Caco-2 (cell line): ENCODE measurements around the gene ELAVL1. TPM values are rescaled to one million over a fixed set of nuclear protein-coding genes. Genes with fewer than 3 reads are reported as not detected.

Experiments used
- BruUV-seq: library from RNA; stranded (reverse); fragments of 400-500 nt; replicated peaks from 2 replicates; lab custom pipeline; 2021; lab: Mats Ljungman, UMichigan
- CTCF ChIA-PET: fragments of 300-600 bp; sonication (Branson Sonifier 250); formaldehyde crosslinking; loops from one replicate; lab custom pipeline; 2022; ENCODE audit warnings: antibody characterized with exemption; lab: Charles Lee
- POLR2A ChIA-PET: fragments of 300-600 bp; sonication (Branson Sonifier 250); formaldehyde crosslinking; loops from one replicate; lab custom pipeline; 2022; ENCODE audit warnings: antibody characterized with exemption; lab: Charles Lee
- DNase-seq, 2 experiments: peaks; one replicate each; pipeline versions ENCODE4 v3.0.0 to v3.0.0-alpha.2; 2020 to 2022
- H3K27me3 ChIP-seq: replicated peaks from 2 replicates; pipeline ENCODE4 v1.6.0; 2011; ENCODE audit warnings: low read length; ENCODE audit not compliant: control insufficient read depth, insufficient read depth
- H3K36me3 ChIP-seq: 2 replicates; pipeline ENCODE4 v1.5.1; 2011; ENCODE audit warnings: low read length; ENCODE audit not compliant: control insufficient read depth, insufficient read depth
- H3K4me1 ChIP-seq: fragments of 250-450 bp; sonication (Bioruptor Pico); 2 replicates; pipeline ENCODE4 v1.5.1; 2020; ENCODE audit warnings: mild to moderate bottlenecking
- H3K4me3 ChIP-seq: 2 replicates; pipeline ENCODE4 v1.5.1; 2011; ENCODE audit warnings: low read depth, mild to moderate bottlenecking, control low read depth, low read length
- H3K9me3 ChIP-seq: fragments of 250-450 bp; sonication (Bioruptor Pico); 2 replicates; pipeline ENCODE4 v1.5.1; 2020; ENCODE audit warnings: mild to moderate bottlenecking, moderate library complexity
- H3K27ac Mint-ChIP-seq: one replicate; pipeline ENCODE4 v1.8.0; 2022; ENCODE audit warnings: mixed read lengths; ENCODE audit not compliant: unreplicated experiment
- H3K27me3 Mint-ChIP-seq: one replicate; pipeline ENCODE4 v1.8.0; 2022; ENCODE audit warnings: mixed read lengths; ENCODE audit not compliant: insufficient read depth, unreplicated experiment
- H3K36me3 Mint-ChIP-seq: one replicate; pipeline ENCODE4 v1.8.0; 2022; ENCODE audit warnings: mild to moderate bottlenecking, mixed read lengths; ENCODE audit not compliant: insufficient read depth, unreplicated experiment
- H3K4me1 Mint-ChIP-seq: one replicate; pipeline ENCODE4 v1.8.0; 2022; ENCODE audit warnings: low read depth, mixed read lengths; ENCODE audit not compliant: unreplicated experiment
- H3K4me3 Mint-ChIP-seq: one replicate; pipeline ENCODE4 v1.8.0; 2022; ENCODE audit warnings: mild to moderate bottlenecking, moderate library complexity, mixed read lengths; ENCODE audit not compliant: unreplicated experiment
- H3K9me3 Mint-ChIP-seq: one replicate; pipeline ENCODE4 v1.8.0; 2022; ENCODE audit warnings: mixed read lengths; ENCODE audit not compliant: unreplicated experiment
- intact Hi-C: fragments of 100-400 bp; cut with micrococcal nuclease; formaldehyde crosslinking; loops from one replicate; pipeline ENCODE4 v1.10.0; 2022; ENCODE audit not compliant: unreplicated experiment
- total RNA-seq: library from RNA; stranded (reverse); gene quantifications from 2 replicates; pipeline ENCODE4 v1.2.3, GENCODE V29; 2022
- TF ChIP-seq, protein P1 (sequence below), 2 experiments: fragments of 200-600 bp in 1 of 2; IDR thresholded peaks; 1 replicate in 1 of 2; 2 replicates in 1 of 2; pipeline versions ENCODE4 v1.5.1 to v1.8.0; 2011 to 2022; ENCODE audit warnings: antibody characterized with exemption in 1 of 2, control low read depth in 1 of 2, inconsistent platforms in 1 of 2, low read depth in 1 of 2, low read length in 1 of 2, mild to moderate bottlenecking in 1 of 2, moderate library complexity in 1 of 2; ENCODE audit not compliant: insufficient read depth in 1 of 2, severe bottlenecking in 1 of 2, unreplicated experiment in 1 of 2

ELAVL1 gene
- total RNA-seq, 1 experiment from 2014 or later, result 117 TPM

DNA sequence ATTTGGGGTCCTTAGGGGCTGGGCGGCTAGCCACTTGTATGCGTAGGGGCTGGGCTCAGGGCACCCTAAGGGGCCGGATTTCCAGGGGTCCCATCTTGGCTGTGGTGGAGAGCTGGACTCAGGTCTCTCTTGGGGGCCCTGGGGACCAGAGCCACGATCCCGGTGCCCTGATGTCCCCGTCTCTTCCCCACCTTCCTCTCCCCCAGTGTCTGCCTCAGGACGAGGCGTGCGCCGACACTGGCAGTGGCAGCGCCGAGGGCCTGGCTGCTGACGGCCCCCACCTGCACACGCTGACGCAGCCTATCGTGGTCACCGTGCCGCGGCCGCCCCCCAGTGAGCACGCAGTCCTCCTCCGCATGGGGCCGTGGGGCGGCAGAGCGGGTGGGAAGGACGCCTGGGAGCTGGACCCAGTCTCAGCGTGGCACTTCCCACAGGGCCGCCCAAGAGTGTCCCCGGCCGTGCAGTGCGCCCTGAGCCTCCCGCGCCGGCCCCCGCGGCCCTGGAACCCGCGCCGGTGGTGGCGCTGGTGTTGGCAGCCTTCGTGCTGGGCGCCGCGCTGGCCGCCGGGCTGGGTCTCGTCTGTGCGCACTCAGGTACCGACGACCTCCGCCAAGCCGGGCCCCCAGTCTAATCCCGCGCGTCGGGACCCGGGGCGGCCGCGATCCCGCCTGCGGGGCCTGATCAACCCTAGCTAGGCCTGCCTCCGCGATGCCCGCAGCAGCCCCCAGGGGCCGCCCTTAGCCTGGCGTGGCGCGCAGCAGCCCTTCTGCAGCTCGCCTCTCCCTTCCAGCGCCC is 88.0 kb downstream of the ELAVL1 start:
- intact Hi-C loops, result no loop called here
- H3K27ac Mint-ChIP-seq, result no peak overlapping the region
- H3K36me3 ChIP-seq, result no peaks in the 10 kb centered on the region
- H3K27me3 Mint-ChIP-seq, result no peaks in the 10 kb centered on the region
- DNase-seq, result peak; percentile 73 to 79
- peaks cover 7% of the 10 kb centered on the region for H3K4me1 Mint-ChIP-seq
- CTCF ChIA-PET, result interaction anchor here (0.9 to 3.0 kb wide), 6 partner anchors 9 to 48 kb away, joined by 3 to 14 read pairs (median 5); partner anchors contain the start of genes CTXN1, MAP2K7 and TIMM44
- POLR2A ChIA-PET, result interaction anchor here (0.8 to 1.0 kb wide), 3 partner anchors 14 to 26 kb away, joined by 3 to 4 read pairs (median 3); partner anchors contain the start of gene MAP2K7
- no TSS peak for BruUV-seq
- peak overlapping the region; percentile 87 for H3K4me3 Mint-ChIP-seq
- H3K27me3 ChIP-seq, result no peaks in the 10 kb centered on the region
- peaks cover 16% of the 10 kb centered on the region for H3K4me1 ChIP-seq
- peaks cover 32% of the 10 kb centered on the region for H3K36me3 Mint-ChIP-seq
- peak overlapping the region; percentile 58 for H3K4me3 ChIP-seq
- H3K9me3 Mint-ChIP-seq, result no peaks in the 10 kb centered on the region
- TF ChIP-seq, protein P1, sequence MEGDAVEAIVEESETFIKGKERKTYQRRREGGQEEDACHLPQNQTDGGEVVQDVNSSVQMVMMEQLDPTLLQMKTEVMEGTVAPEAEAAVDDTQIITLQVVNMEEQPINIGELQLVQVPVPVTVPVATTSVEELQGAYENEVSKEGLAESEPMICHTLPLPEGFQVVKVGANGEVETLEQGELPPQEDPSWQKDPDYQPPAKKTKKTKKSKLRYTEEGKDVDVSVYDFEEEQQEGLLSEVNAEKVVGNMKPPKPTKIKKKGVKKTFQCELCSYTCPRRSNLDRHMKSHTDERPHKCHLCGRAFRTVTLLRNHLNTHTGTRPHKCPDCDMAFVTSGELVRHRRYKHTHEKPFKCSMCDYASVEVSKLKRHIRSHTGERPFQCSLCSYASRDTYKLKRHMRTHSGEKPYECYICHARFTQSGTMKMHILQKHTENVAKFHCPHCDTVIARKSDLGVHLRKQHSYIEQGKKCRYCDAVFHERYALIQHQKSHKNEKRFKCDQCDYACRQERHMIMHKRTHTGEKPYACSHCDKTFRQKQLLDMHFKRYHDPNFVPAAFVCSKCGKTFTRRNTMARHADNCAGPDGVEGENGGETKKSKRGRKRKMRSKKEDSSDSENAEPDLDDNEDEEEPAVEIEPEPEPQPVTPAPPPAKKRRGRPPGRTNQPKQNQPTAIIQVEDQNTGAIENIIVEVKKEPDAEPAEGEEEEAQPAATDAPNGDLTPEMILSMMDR (IDR thresholded peaks at IDR 0.05; ENCODE audit: insufficient read depth in 1 of 2, low read depth in 1 of 2, low read length in 1 of 2, severe bottlenecking in 1 of 2, unreplicated experiment in 1 of 2), result peak; percentile 50 to 72
- no peaks in the 10 kb centered on the region for H3K9me3 ChIP-seq

DNA sequence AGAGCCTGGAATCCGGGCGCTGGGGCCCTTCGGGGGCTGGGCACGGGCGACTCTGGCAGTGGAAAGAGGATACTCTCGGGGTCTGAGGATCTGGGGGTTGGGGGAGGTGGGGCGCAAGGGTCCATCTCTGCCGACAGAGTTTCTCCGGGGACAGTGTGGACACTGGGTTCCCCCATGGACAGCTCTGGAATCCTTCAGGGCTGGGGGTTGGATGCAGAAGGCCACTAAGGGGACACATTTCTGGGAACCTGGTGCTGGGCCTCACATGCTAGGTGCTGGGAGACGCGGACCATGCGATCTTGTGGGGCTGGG is 88.5 kb downstream of the ELAVL1 start:
- peak overlapping the region; percentile 58 for H3K4me3 ChIP-seq
- intact Hi-C loops, result no loop called here
- H3K27me3 Mint-ChIP-seq, result no peaks in the 10 kb centered on the region
- H3K4me3 Mint-ChIP-seq, result peak overlapping the region; percentile 87
- no peak overlapping the region for H3K27ac Mint-ChIP-seq
- H3K9me3 ChIP-seq, result no peaks in the 10 kb centered on the region
- TF ChIP-seq, protein P1 (IDR thresholded peaks at IDR 0.05; ENCODE audit: insufficient read depth in 1 of 2, low read depth in 1 of 2, low read length in 1 of 2, severe bottlenecking in 1 of 2, unreplicated experiment in 1 of 2), result no peak
- BruUV-seq, result no TSS peak
- H3K4me1 Mint-ChIP-seq, result peaks cover 7% of the 10 kb centered on the region
- CTCF ChIA-PET, result interaction anchor here (0.9 to 3.0 kb wide), 4 partner anchors 12 to 48 kb away, joined by 3 to 14 read pairs (median 8); partner anchors contain the start of gene TIMM44
- DNase-seq, result no peak
- H3K9me3 Mint-ChIP-seq, result no peaks in the 10 kb centered on the region
- H3K36me3 ChIP-seq, result no peaks in the 10 kb centered on the region
- H3K4me1 ChIP-seq, result peaks cover 16% of the 10 kb centered on the region
- peaks cover 37% of the 10 kb centered on the region for H3K36me3 Mint-ChIP-seq
- H3K27me3 ChIP-seq, result no peaks in the 10 kb centered on the region
- POLR2A ChIA-PET, result interaction anchor here (0.9 kb wide), 1 partner anchor 27 kb away, joined by 3 read pairs; no protein-coding TSS in a partner anchor

DNA sequence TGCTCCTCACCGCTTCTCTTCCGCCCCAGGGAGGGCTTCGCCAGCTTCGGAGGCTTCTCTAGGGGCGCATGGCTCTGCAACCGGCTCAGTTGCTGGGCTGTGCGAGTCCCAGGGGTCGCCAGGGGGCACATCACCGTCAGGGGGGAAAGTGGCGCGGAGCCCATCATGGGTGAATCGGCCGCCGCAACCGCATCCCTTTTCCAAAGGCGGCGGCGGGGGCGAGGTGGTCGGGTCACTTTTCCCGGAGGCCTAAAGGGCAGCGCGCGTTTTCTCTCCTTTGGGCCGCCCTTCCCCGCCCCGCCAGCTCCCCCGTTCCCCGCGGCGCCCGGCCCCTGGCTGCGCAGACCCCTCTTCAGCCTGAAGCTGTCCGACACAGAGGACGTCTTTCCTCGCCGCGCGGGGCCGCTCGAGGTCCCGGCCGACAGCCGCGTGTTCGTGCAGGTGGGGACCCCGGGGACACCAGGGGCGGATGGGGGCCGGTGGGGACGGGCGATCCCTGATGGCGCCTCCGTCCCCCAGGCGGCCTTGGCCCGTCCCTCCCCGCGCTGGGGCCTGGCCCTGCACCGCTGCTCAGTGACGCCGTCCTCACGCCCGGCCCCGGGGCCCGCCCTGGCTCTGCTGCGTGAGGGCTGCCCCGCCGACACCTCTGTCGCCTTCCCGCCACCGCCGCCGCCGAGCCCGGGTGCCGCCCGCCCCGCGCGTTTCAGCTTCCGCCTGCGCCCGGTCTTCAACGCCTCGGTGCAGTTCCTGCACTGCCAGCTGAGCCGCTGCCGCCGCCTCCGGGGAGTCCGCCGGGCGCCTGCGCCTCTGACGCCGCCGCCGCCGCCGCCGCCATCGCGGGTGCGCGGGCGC is 89.1 kb downstream of the ELAVL1 start:
- Histone ChIP-seq H3K36me3 (no peaks in the 10 kb centered on the region), H3K27me3 (no peaks in the 10 kb centered on the region), H3K4me3 (peak overlapping the region; percentile 58), H3K4me1 (peaks cover 14% of the 10 kb centered on the region), H3K9me3 (no peaks in the 10 kb centered on the region)
- Mint-ChIP-seq H3K9me3 (no peaks in the 10 kb centered on the region), H3K4me1 (peaks cover 7% of the 10 kb centered on the region), H3K27ac (peak overlapping the region; percentile 42), H3K27me3 (no peaks in the 10 kb centered on the region), H3K36me3 (peaks cover 43% of the 10 kb centered on the region), H3K4me3 (peak overlapping the region; percentile 87)
- ChIA-PET POLR2A (interaction anchor here (0.9 to 1.0 kb wide), 2 partner anchors 13 to 28 kb away, joined by 3 read pairs; partner anchors contain the start of gene MAP2K7), CTCF (interaction anchor here (1.2 to 3.0 kb wide), 4 partner anchors 13 to 47 kb away, joined by 4 to 14 read pairs (median 8); partner anchors contain the start of genes MAP2K7 and TIMM44)
- peak; percentile 43 to 65 for DNase-seq
- intact Hi-C loops, result no loop called here
- BruUV-seq, result no TSS peak
- TF ChIP-seq, protein P1 (IDR thresholded peaks at IDR 0.05; ENCODE audit: insufficient read depth in 1 of 2, low read depth in 1 of 2, low read length in 1 of 2, severe bottlenecking in 1 of 2, unreplicated experiment in 1 of 2), result peak in 1 of 2 experiments; percentile 13
